HG03135 (cell line): ENCODE data around the gene METTL8.
"Not testable (repeated sequence)": the region's sequence is repeated elsewhere in the genome, so short reads cannot be mapped to it uniquely, and the experiment has no call there.

Experiments
- ATAC-seq: cut with Tn5 transposase; IDR thresholded peaks from one replicate; pipeline ENCODE4 v1.9.1; 2021; ENCODE audit warnings: mild to moderate bottlenecking, moderate library complexity; ENCODE audit not compliant: unreplicated experiment

METTL8 gene

DNA sequence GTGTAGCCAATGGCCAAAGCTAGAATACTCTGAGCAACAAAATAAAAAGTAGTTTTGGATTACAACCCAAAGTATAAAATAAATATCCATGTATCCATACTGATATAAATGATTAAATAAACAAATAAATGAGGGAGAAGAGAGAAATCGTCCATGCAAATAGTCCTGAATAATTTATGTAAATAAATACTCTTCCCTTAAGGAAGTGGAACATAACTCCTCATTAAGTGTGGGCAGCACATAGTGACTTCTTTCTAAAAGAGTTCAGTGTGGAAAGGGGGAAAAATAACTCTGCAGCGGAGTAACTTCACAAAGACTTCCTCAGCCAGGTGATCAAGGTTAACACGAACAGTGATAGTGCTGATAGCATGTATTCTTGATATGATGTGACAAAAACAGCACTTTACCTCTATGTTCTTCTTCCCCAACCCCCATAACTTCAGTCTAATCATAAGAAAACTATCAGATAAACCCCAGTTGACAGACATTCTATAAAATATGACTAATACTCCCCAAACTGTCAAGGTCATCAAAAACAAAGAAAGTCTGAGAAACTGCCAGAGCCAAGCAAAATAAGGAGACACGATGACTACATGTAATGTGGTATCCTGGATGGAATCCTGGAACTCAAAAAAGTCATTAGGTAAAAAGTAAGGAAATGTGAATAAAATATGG lies 30.7 kb downstream of the METTL8 start:
- ATAC-seq, result no peak

- ATAC-seq, result no peak
These were observed 31.8 kb downstream of the METTL8 start for GRCh38 chr2:171401947-171402346.

- no peak for ATAC-seq
These were observed 33.4 kb downstream of the METTL8 start for GRCh38 chr2:171400395-171400794.

DNA sequence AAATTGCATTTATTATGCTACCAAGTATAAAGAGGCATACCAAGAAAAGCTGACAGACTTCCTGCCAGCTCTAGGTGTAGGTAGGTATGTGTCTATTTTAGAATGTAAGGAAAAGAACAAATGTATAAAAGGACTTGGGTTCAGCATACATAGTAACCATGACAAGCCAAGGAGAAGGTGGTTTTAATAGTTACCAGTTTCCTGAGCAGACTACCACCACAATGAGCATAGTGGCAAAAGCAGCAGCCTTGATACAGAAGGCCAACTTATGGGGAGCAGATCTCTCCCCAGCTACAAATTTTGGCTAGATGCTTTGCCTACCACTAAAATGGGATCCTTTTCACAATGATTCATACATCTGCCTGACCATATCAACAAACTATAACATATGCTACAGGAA lies 34.5 kb downstream of the METTL8 start:
- ATAC-seq, result no peak

- no peak for ATAC-seq
These were observed 39.5 kb downstream of the METTL8 start for GRCh38 chr2:171394164-171394740.

GRCh38 chr2:171393487-171393886 lies 40.3 kb downstream of the METTL8 start:
- no peak for ATAC-seq

GRCh38 chr2:171391532-171391931 lies 42.3 kb downstream of the METTL8 start:
- ATAC-seq, result no peak

DNA sequence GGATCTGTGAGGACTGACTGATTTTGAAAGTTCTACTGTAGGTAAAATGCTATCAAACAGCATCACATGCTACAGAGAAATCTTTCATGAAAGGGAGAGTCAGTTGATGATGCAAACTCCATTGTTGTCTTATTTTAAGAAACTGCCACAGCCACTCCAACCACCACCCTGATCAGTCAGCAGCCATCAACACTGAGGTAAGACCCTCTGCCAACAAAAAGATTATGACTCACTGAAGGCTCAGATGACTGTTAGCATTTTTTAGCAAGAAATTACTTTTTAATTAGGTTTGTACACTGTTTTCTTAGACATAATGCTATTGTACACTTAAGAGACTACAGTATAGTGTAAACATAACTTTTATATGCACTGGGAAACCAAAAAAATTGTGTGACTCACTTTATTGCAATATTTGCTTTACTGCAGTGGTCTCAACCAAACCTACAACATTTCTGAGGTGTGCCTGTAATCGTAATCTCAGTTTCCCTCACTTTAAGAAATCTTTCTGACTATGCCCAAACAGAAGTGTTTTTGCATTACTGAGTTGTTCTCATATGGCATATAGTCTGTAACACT lies 42.8 kb downstream of the METTL8 start:
- ATAC-seq, result no peak

DNA sequence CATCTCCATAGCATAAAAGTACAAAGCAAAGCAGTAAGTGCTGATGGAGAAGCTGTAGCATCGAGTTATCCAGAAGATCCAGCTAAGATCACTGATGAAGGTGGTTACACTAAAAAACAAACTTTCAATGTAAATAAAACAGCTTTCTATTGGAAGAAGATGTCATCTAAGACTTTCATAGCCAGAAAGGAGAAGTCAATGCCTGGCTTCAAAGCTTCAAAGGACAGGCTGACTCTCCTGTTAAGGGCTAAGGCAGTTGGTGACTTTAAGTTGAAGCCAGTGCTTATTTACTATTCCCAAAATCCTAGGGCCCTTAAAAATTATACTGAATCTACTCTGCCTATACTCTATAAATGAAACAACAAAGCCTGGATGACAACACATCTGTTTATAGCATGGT lies 44.0 kb downstream of the METTL8 start:
- ATAC-seq, result no peak

- no peak for ATAC-seq
These were observed 44.5 kb downstream of the METTL8 start for GRCh38 chr2:171389325-171389724.

GRCh38 chr2:171387052-171387451 lies 46.7 kb downstream of the METTL8 start:
- ATAC-seq, result no peak

- ATAC-seq, result no peak
These were observed 47.2 kb downstream of the METTL8 start for GRCh38 chr2:171386627-171387026.

DNA sequence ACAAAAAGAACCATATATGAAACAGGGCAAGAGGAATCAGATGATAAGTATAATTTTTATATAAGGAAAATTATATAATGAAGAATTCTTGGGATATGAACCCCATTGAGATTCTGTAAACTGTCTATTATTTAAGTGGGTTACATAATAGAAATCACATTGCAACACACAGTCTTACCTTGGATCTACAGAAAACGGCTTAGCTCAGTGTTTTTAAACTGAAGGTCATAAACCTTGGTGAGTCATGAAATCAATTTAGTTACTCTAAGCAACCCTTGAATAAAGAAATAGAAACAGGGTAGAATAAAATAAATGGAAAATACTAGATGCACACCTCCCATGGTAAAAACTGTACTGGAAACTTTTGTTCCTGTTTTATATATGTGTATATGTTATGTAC lies 50.7 kb downstream of the METTL8 start:
- no peak for ATAC-seq

DNA sequence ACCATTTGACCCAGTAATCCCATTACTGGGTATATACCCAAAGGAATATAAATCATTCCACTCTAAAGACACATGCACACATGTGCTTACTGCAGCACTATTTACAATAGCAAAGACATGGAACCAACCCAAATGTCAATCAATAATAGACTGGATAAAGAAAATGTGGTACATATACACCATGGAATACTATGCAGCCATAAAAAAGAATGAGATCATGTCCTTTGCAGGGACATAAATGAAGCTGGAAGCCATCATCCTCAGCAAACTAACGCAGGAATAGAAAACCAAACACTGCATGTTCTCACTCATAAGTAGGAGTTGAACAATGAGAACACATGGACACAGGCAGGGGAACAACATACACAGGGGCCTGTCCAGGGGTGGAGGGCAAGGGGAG lies 51.6 kb downstream of the METTL8 start:
- ATAC-seq, result not testable (repeated sequence)

DNA sequence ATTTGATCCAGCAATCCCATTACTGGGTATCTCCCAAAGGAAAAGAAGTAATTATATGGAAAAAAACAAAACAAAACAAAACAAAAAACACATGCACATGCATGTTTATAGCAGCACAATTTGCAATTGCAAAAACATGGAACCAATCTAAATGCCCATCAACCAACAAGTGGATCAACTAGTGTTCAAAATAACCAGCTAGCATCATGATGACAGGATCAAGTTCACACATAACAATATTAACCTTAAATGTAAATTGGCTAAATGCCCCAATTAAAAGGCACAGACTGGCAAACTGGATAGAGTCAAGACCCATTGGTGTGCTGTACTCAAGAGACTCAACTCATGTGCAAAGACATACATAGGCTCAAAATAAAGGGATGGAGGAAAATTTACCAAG lies 55.9 kb downstream of the METTL8 start:
- not testable (repeated sequence) for ATAC-seq

DNA sequence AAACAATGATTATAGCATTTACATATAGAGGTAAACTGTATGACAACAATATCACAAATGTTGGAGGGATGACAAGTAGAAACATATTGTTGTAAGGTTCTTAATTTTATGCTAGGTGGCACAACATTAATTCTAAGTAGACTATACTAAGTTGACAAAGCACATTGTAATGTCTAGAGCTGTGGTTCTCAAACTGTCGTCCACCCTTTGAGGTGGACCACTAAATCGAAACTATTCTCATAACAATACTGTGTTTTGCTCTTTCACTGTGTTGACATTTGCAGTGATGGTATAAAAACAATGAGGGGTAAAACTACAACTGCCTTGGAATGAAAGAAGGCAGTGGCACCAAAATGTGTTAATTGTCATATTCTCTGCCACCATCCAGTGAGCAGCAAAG lies 66.1 kb downstream of the METTL8 start:
- no peak for ATAC-seq

- no peak for ATAC-seq
These were observed 68.0 kb downstream of the METTL8 start for GRCh38 chr2:171365778-171366177.

DNA sequence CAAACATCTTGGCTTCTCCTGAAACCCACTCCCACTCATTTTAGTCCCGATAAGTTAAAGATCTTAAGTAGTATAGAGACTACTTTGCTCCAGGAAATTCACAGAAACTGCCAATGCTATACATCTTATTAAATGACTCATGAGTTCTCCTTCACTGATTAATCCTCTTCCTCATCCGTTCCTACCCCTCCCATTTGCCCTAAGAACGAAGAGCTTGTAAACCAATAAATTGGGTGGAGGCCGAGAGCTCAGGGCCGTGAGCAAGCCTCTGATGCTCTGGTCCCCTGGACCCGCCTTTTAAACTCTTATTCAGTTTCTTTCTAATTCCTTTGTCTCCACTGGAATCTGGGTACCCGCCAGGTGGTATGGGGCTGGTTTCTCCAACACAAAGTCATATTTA lies 68.6 kb downstream of the METTL8 start:
- no peak for ATAC-seq

DNA sequence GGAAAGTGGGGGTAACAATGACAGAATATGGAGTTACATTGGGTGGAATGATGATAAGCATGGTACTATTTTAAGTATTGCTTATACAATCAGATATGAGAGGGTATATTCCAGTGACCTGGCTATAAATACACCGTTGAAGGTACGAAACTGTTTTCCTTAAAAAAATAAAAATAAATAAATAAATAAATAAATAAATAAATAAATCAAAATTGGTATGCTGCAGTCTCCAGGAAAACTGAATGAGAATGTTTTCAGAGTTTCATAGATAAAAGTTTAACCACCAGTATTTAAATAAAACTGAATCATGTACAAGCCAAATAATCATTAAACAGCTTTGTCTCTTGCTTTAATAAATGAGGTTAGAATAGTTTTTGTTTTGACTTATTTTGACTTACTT lies 71.4 kb downstream of the METTL8 start:
- ATAC-seq, result no peak

GRCh38 chr2:171360905-171361304 lies 72.9 kb downstream of the METTL8 start:
- no peak for ATAC-seq

DNA sequence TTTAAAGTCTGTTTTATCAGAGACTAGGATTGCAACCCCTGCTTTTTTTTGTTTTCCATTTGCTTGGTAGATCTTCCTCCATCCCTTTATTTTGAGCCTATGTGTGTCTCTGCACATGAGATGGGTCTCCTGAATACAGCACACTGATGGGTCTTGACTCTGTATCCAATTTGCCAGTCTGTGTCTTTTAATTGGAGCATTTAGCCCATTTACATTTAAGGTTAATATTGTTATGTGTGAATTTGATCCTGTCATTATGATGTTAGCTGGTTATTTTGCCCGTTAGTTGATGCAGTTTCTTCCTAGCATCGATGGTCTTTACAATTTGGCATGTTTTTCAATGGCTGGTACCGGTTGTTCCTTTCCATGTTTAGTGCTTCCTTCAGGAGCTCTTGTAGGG lies 80.0 kb downstream of the METTL8 start:
- ATAC-seq, result not testable (repeated sequence)

GRCh38 chr2:171348056-171348455 lies 85.7 kb downstream of the METTL8 start:
- no peak for ATAC-seq

GRCh38 chr2:171347591-171348032 lies 86.2 kb downstream of the METTL8 start:
- ATAC-seq, result no peak
